Kidney (tissue), 14 donors: Measurements from ENCODE around the gene COLEC12. TPM values are rescaled to one million over a fixed set of nuclear protein-coding genes. Genes with fewer than 3 reads are reported as not detected.

ENCODE experiments used
- DNase-seq, 5 donors: peaks; one replicate each; pipeline ENCODE4 v3.0.0-alpha.2; 2013 to 2020
- FAIRE-seq: peaks from 2 replicates; lab custom pipeline; 2012; peaks lifted over from hg19 to GRCh38; lab: Jason Lieb, UNC
- H3K27ac ChIP-seq, 2 donors: one replicate each; pipeline ENCODE4 v1.7.0; 2013; ENCODE audit warnings: low read depth in 2 of 2, low read length in 2 of 2, inconsistent platforms in 1 of 2
- H3K27me3 ChIP-seq: one replicate; pipeline ENCODE4 v1.7.1; 2013; ENCODE audit warnings: low read length, inconsistent platforms; ENCODE audit not compliant: control insufficient read depth, insufficient read depth
- H3K36me3 ChIP-seq, 3 donors: one replicate each; pipeline versions ENCODE4 v1.7.0 to v1.7.1; 2013; ENCODE audit warnings: low read length in 3 of 3, control low read depth in 1 of 3, inconsistent platforms in 1 of 3; ENCODE audit not compliant: insufficient read depth in 3 of 3, control insufficient read depth in 2 of 3
- H3K4me1 ChIP-seq, 3 donors: one replicate each; pipeline versions ENCODE4 v1.7.0 to v1.7.1; 2013; ENCODE audit warnings: low read length in 3 of 3, inconsistent platforms in 1 of 3, low read depth in 1 of 3; ENCODE audit not compliant: control insufficient read depth in 2 of 3, insufficient read depth in 2 of 3
- H3K4me3 ChIP-seq, 3 donors: one replicate each; pipeline versions ENCODE4 v1.7.0 to v1.8.1; 2013; ENCODE audit warnings: low read length in 3 of 3, control low read depth in 1 of 3, inconsistent platforms in 1 of 3
- H3K9ac ChIP-seq, 3 donors: one replicate each; pipeline versions ENCODE4 v1.7.0 to v1.7.1; 2013; ENCODE audit warnings: low read length in 3 of 3, control low read depth in 1 of 3, inconsistent platforms in 1 of 3
- H3K9me3 ChIP-seq, 3 donors: one replicate each; pipeline versions ENCODE4 v1.7.0 to v1.7.1; 2013; ENCODE audit warnings: low read length in 3 of 3, control low read depth in 1 of 3, inconsistent platforms in 1 of 3; ENCODE audit not compliant: control insufficient read depth in 2 of 3, insufficient read depth in 1 of 3
- intact Hi-C: fragments of 100-400 bp; cut with DNase I; formaldehyde crosslinking; loops from one replicate; pipeline ENCODE4 v1.11.1; 2022
- polyA plus RNA-seq: library from polyadenylated mRNA; stranded (reverse); fragments of 350-450 nt; fragmentation: Illumina TruSeq; extraction: RNeasy Lipid Tissue Mini Kit (QIAGEN cat#74804); gene quantifications from one replicate; pipeline ENCODE4 v1.2.3, GENCODE V29; 2014; ENCODE audit warnings: low read depth, low replicate concordance; ENCODE audit not compliant: insufficient read depth
- total RNA-seq: library from RNA; stranded (reverse); fragmentation: NEBNext Ultra II Directional; extraction: Animal tissue kit (Norgen Biotek cat#: 25700); gene quantifications from one replicate; pipeline ENCODE4 v1.2.1, GENCODE V29; 2021
- TF ChIP-seq, protein P1 (sequence below): IDR thresholded peaks from 3 replicates; pipeline ENCODE4 v1.5.1; 2012; ENCODE audit warnings: mild to moderate bottlenecking, moderate library complexity, borderline replicate concordance; ENCODE audit not compliant: insufficient read depth; ENCODE audit errors: extremely low read depth
- donor health status: control.
- donor health status: control.
- donor health status: control.
- donor health status: control.
- donor health status: control.
- donor health status: DM: yes; HTN: yes; CAD: no.
- donor health status: Normal renal cell carcinoma (clear cell type).

COLEC12 gene
- total and polyA plus RNA-seq, 2 donors from 2014 or later = 1.3 to 7.4 TPM

DNA sequence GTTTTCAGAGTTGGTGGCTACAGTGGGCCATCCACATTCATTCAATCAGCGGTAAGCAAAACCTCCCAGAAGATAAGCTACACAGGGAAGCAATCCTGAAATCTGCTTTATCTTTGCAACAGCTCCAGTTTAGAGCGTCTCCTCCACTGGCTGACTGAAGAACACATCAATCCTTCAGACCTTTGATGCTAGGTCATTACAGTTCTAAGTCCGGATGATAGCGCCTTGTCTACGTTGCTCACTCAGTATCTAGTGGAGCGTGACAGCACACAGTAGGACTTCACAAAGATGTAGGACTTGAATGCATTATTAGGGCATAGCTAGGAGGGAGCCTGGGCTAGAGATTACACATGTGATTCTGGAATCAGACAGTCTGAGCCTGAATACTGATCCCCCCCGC, 5.0 kb downstream of the COLEC12 start:
- intact Hi-C loops = no loop called here
- no peak for FAIRE-seq
- DNase-seq = no peak
- TF ChIP-seq, protein P1, sequence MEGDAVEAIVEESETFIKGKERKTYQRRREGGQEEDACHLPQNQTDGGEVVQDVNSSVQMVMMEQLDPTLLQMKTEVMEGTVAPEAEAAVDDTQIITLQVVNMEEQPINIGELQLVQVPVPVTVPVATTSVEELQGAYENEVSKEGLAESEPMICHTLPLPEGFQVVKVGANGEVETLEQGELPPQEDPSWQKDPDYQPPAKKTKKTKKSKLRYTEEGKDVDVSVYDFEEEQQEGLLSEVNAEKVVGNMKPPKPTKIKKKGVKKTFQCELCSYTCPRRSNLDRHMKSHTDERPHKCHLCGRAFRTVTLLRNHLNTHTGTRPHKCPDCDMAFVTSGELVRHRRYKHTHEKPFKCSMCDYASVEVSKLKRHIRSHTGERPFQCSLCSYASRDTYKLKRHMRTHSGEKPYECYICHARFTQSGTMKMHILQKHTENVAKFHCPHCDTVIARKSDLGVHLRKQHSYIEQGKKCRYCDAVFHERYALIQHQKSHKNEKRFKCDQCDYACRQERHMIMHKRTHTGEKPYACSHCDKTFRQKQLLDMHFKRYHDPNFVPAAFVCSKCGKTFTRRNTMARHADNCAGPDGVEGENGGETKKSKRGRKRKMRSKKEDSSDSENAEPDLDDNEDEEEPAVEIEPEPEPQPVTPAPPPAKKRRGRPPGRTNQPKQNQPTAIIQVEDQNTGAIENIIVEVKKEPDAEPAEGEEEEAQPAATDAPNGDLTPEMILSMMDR = no peak
- no peak overlapping the region for H3K9ac ChIP-seq
- peaks cover 5% of the 10 kb centered on the region for H3K27me3 ChIP-seq
- H3K4me3 ChIP-seq = no peak overlapping the region
- H3K27ac ChIP-seq = no peak overlapping the region
- H3K9me3 ChIP-seq = no peaks in the 10 kb centered on the region
- H3K36me3 ChIP-seq = no peaks in the 10 kb centered on the region
- H3K4me1 ChIP-seq = peaks cover 0 to 3% (median 0%) of the 10 kb centered on the region in 3 donors

DNA sequence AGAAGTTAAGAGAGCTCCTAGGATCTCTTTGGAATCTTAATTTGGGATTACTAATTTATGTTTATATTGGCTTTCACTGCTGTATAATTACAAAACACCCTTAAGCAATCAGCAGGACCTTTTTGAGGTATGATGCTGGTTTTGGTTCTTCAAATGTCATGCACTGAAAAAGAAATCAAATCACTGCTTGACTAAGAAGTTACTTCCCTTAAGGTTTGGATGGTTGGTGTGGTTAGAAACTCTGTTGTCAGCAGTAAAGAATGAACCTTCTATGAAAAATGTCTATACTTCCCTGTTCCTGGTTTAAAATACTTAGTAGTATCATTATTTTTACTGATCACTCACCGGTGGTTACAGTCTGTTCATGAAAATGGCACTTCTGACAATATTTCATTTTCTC, 5.5 kb downstream of the COLEC12 start:
- TF ChIP-seq, protein P1 = no peak
- no peak for FAIRE-seq
- no peak overlapping the region for H3K27ac ChIP-seq
- H3K4me3 ChIP-seq = no peak overlapping the region
- no peaks in the 10 kb centered on the region for H3K9me3 ChIP-seq
- intact Hi-C loops = no loop called here
- no peak overlapping the region for H3K9ac ChIP-seq
- H3K36me3 ChIP-seq = no peaks in the 10 kb centered on the region
- H3K4me1 ChIP-seq = peaks cover 0 to 3% (median 0%) of the 10 kb centered on the region in 3 donors
- DNase-seq = no peak
- H3K27me3 ChIP-seq = peaks cover 5% of the 10 kb centered on the region

DNA sequence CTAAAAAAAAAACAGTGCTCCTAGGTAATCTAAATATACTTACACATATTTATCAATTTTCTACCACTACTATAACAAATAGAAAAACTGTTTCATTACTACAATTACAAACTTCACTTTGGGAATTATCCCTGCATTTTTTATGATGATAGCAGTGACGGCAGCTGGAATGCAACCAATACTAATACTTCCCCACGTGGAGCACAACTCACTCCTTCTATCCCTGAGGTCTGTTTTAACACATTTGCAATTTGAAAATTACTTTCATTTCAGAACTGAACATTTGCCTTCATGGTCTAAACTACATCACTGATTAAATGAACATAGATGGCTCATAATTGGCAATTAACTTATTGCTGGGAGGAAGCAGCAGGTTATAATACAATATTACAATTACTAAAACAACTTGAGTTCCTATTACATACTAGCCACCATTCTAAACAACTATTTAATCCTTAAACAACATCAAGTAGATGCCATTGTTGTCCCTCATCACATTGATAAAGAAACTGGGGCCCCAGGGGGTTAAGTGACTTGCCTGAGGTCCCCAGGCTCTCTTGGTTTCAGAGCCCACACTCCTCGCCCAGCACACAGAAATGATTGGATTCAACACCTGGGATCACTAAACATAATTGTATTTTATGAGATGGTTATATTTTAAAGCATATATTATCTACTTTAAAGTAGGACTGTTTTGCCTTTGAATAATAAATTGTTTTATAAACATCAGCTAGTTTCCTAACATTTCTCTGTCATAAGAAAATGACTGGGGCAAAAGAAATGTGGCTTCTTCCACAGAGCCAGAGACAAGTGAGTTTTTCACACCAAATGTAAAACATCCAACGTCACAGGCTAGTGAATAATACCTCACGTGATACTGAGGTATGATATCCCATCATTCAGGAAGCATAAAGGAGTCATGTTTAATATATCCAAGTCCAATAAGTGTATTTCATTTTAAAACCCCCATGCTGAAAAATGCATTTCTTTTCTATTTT, 6.2 kb downstream of the COLEC12 start:
- TF ChIP-seq, protein P1 = no peak
- no peaks in the 10 kb centered on the region for H3K36me3 ChIP-seq
- no peaks in the 10 kb centered on the region for H3K9me3 ChIP-seq
- DNase-seq (no peak), FAIRE-seq (no peak)
- H3K9ac ChIP-seq = no peak overlapping the region
- intact Hi-C loops = no loop called here
- H3K27ac ChIP-seq = no peak overlapping the region
- H3K27me3 ChIP-seq = peaks cover 2% of the 10 kb centered on the region
- no peak overlapping the region for H3K4me3 ChIP-seq
- no peaks in the 10 kb centered on the region for H3K4me1 ChIP-seq
